Fibroblast of lung (primary cell): ENCODE results near the gene NOP9. TPM values are rescaled to one million over a fixed set of nuclear protein-coding genes. Genes with fewer than 3 reads are reported as not detected.

ENCODE experiments used
- DNase-seq, 2 donors: peaks; one replicate each; pipeline versions ENCODE4 v3.0.0 to v3.0.0-alpha.2; 2010; ENCODE audit warnings: low read depth in 2 of 2
- H2AFZ ChIP-seq: 2 replicates; pipeline ENCODE4 v1.5.1; 2012; ENCODE audit warnings: low read length, control low read depth, inconsistent platforms
- H3K27ac ChIP-seq: 2 replicates; pipeline ENCODE4 v1.5.1; 2011; ENCODE audit warnings: low read length, control low read depth; ENCODE audit not compliant: insufficient read depth
- H3K27me3 ChIP-seq: 2 replicates; pipeline ENCODE4 v1.5.1; 2011; ENCODE audit warnings: mild to moderate bottlenecking, low read length; ENCODE audit not compliant: control insufficient read depth, insufficient read depth
- H3K36me3 ChIP-seq: 2 replicates; pipeline ENCODE4 v1.5.1; 2011; ENCODE audit warnings: low read length; ENCODE audit not compliant: control insufficient read depth, insufficient read depth
- H3K4me1 ChIP-seq: 2 replicates; pipeline ENCODE4 v1.5.1; 2011; ENCODE audit warnings: low read length; ENCODE audit not compliant: control insufficient read depth, insufficient read depth; ENCODE audit errors: extremely low read depth
- H3K4me2 ChIP-seq: 2 replicates; pipeline ENCODE4 v1.5.1; 2011; ENCODE audit warnings: low read length, control low read depth; ENCODE audit not compliant: insufficient read depth; ENCODE audit errors: extremely low read depth
- H3K4me3 ChIP-seq, 4 experiments: fragments of 200-600 bp in 1 of 4; sonication (generic) in 1 of 4; replicated peaks in 1 of 4; 2 replicates each; pipeline ENCODE4 v1.5.1; 2011 to 2016; ENCODE audit warnings: low read length in 4 of 4, low read depth in 3 of 4, mild to moderate bottlenecking in 3 of 4, control low read depth in 2 of 4, inconsistent platforms in 1 of 4, mixed read lengths in 1 of 4; ENCODE audit not compliant: insufficient read depth in 1 of 4; ENCODE audit errors: control extremely low read depth in 1 of 4
- H3K79me2 ChIP-seq: 2 replicates; pipeline ENCODE4 v1.5.1; 2012; ENCODE audit warnings: mild to moderate bottlenecking, low read length, inconsistent platforms; ENCODE audit not compliant: control insufficient read depth, insufficient read depth
- H3K9ac ChIP-seq: 2 replicates; pipeline ENCODE4 v1.5.1; 2011; ENCODE audit warnings: mild to moderate bottlenecking, low read length, control low read depth; ENCODE audit not compliant: insufficient read depth
- H3K9me3 ChIP-seq: 2 replicates; pipeline ENCODE4 v1.5.1; 2012; ENCODE audit warnings: low read depth, low read length; ENCODE audit not compliant: control insufficient read depth, insufficient read depth
- H4K20me1 ChIP-seq: 2 replicates; pipeline ENCODE4 v1.5.1; 2011; ENCODE audit warnings: low read length; ENCODE audit not compliant: control insufficient read depth, insufficient read depth; ENCODE audit errors: extremely low read depth
- CTCF ChIP-seq, 2 donors: IDR thresholded peaks in 1 of 2; conservative IDR thresholded peaks in 1 of 2; 1 replicate in 1 of 2; 2 replicates in 1 of 2; pipeline ENCODE4 v1.5.1; 2011 to 2012; ENCODE audit warnings: low read length in 2 of 2, control low read depth in 1 of 2, inconsistent platforms in 1 of 2, low read depth in 1 of 2, mild to moderate bottlenecking in 1 of 2
- EZH2 ChIP-seq: IDR thresholded peaks from 2 replicates; pipeline ENCODE4 v1.5.1; 2012; ENCODE audit warnings: low read length, control low read depth, mild to moderate bottlenecking; ENCODE audit errors: missing control alignments
- polyA plus RNA-seq, 2 donors: library from polyadenylated mRNA; depleted of rRNA in 1 of 2; stranded (reverse) in 1 of 2; unstranded in 1 of 2; fragments of >200 nt; gene quantifications; 2 replicates each; pipeline ENCODE4 v1.2.1, GENCODE V29; 2011 to 2012; ENCODE audit warnings: missing spikeins in 1 of 2
- total RNA-seq: library from RNA; depleted of rRNA; stranded (reverse); fragments of >200 nt; gene quantifications from 2 replicates; pipeline ENCODE4 v1.2.1, GENCODE V29; 2014

The NOP9 gene
- total and polyA plus RNA-seq, 2 donors (not counting 1 experiment from before 2014, with no cell fraction given), result 8.0 to 16.2 TPM

GRCh38 chr14:24277071-24277470 is 22.6 kb upstream of the NOP9 start:
- TF ChIP-seq EZH2, result no peak
- no peak for TF ChIP-seq CTCF (conservative IDR thresholded peaks at IDR 0.05 in 1 of 2, IDR thresholded peaks at IDR 0.05 in 1 of 2; ENCODE audit: low read depth in 1 of 2, low read length in 2 of 2)
- Histone ChIP-seq H3K4me2 (no peak overlapping the region), H3K27ac (no peak overlapping the region), H3K9me3 (no peaks in the 10 kb centered on the region), H3K79me2 (no peaks in the 10 kb centered on the region), H3K27me3 (no peaks in the 10 kb centered on the region), H3K4me1 (no peaks in the 10 kb centered on the region), H2AFZ (no peak overlapping the region), H3K4me3 (no peak overlapping the region), H4K20me1 (no peaks in the 10 kb centered on the region), H3K9ac (no peak overlapping the region), H3K36me3 (no peaks in the 10 kb centered on the region)
- no peak for DNase-seq

GRCh38 chr14:24277606-24278321 is 21.9 kb upstream of the NOP9 start:
- Histone ChIP-seq H4K20me1 (no peaks in the 10 kb centered on the region), H3K4me3 (no peak overlapping the region), H2AFZ (no peak overlapping the region), H3K9ac (no peak overlapping the region), H3K36me3 (no peaks in the 10 kb centered on the region), H3K79me2 (no peaks in the 10 kb centered on the region), H3K9me3 (no peaks in the 10 kb centered on the region), H3K27ac (no peak overlapping the region), H3K4me2 (no peak overlapping the region), H3K27me3 (no peaks in the 10 kb centered on the region), H3K4me1 (no peaks in the 10 kb centered on the region)
- TF ChIP-seq EZH2, result no peak
- no peak for TF ChIP-seq CTCF (conservative IDR thresholded peaks at IDR 0.05 in 1 of 2, IDR thresholded peaks at IDR 0.05 in 1 of 2; ENCODE audit: low read depth in 1 of 2, low read length in 2 of 2)
- no peak for DNase-seq

GRCh38 chr14:24278424-24278823 is 21.2 kb upstream of the NOP9 start:
- Histone ChIP-seq H4K20me1 (no peaks in the 10 kb centered on the region), H3K27ac (no peak overlapping the region), H3K79me2 (no peaks in the 10 kb centered on the region), H3K4me1 (no peaks in the 10 kb centered on the region), H3K9ac (no peak overlapping the region), H3K36me3 (no peaks in the 10 kb centered on the region), H2AFZ (no peak overlapping the region), H3K9me3 (no peaks in the 10 kb centered on the region), H3K4me3 (no peak overlapping the region), H3K4me2 (no peak overlapping the region), H3K27me3 (no peaks in the 10 kb centered on the region)
- DNase-seq, result no peak
- no peak for TF ChIP-seq EZH2
- no peak for TF ChIP-seq CTCF (conservative IDR thresholded peaks at IDR 0.05 in 1 of 2, IDR thresholded peaks at IDR 0.05 in 1 of 2; ENCODE audit: low read depth in 1 of 2, low read length in 2 of 2)
